AG08396 (cell line): Measurements from ENCODE around the gene SLC52A3.
"Not testable (repeated sequence)": the region's sequence is repeated elsewhere in the genome, so short reads cannot be mapped to it uniquely, and the experiment has no call there.

Source experiments
- DNase-seq: peaks from one replicate; pipeline ENCODE4 v3.0.0; 2012; ENCODE audit warnings: low spot score, mixed read lengths

The SLC52A3 gene

GRCh38 chr20:728256-728944, 39.9 kb downstream of the SLC52A3 start:
- DNase-seq = peak; percentile 64

GRCh38 chr20:726160-726559, 42.1 kb downstream of the SLC52A3 start:
- DNase-seq = no peak

- no peak for DNase-seq
Observed at GRCh38 chr20:725491-725890, 42.8 kb downstream of the SLC52A3 start.

- not testable (repeated sequence) for DNase-seq
Observed at GRCh38 chr20:724797-725196, 43.5 kb downstream of the SLC52A3 start.

GRCh38 chr20:723756-724155, 44.5 kb downstream of the SLC52A3 start:
- DNase-seq = no peak

- DNase-seq = no peak
Observed at GRCh38 chr20:722822-723644, 45.3 kb downstream of the SLC52A3 start.

GRCh38 chr20:721876-722275, 46.4 kb downstream of the SLC52A3 start:
- DNase-seq = no peak

GRCh38 chr20:719816-720215, 48.5 kb downstream of the SLC52A3 start:
- no peak for DNase-seq

- DNase-seq = no peak
Observed at GRCh38 chr20:719068-719467, 49.2 kb downstream of the SLC52A3 start.

GRCh38 chr20:717832-718231, 50.5 kb downstream of the SLC52A3 start:
- no peak for DNase-seq

GRCh38 chr20:717271-717670, 51.0 kb downstream of the SLC52A3 start:
- DNase-seq = no peak

- DNase-seq = no peak
Observed at GRCh38 chr20:714453-714852, 53.8 kb downstream of the SLC52A3 start.

GRCh38 chr20:711576-711975, 56.7 kb downstream of the SLC52A3 start:
- DNase-seq = no peak

GRCh38 chr20:710780-711450, 57.4 kb downstream of the SLC52A3 start:
- DNase-seq = no peak
